Measurements from ENCODE around the gene ADM2.

Gene ADM2

GRCh38 chr22:50436841-50437341, 44.5 kb upstream of the ADM2 start:
- DNase-seq (ENCODE audit: extremely low read depth, low read depth): no peak
- TF ChIP-seq CTCF (IDR thresholded peaks at IDR 0.05; ENCODE audit: low read depth, low read length, missing control alignments): no peak
- no peak overlapping the region for H3K4me3 ChIP-seq (replicated peaks; ENCODE audit: low read depth, low read length)

DNA sequence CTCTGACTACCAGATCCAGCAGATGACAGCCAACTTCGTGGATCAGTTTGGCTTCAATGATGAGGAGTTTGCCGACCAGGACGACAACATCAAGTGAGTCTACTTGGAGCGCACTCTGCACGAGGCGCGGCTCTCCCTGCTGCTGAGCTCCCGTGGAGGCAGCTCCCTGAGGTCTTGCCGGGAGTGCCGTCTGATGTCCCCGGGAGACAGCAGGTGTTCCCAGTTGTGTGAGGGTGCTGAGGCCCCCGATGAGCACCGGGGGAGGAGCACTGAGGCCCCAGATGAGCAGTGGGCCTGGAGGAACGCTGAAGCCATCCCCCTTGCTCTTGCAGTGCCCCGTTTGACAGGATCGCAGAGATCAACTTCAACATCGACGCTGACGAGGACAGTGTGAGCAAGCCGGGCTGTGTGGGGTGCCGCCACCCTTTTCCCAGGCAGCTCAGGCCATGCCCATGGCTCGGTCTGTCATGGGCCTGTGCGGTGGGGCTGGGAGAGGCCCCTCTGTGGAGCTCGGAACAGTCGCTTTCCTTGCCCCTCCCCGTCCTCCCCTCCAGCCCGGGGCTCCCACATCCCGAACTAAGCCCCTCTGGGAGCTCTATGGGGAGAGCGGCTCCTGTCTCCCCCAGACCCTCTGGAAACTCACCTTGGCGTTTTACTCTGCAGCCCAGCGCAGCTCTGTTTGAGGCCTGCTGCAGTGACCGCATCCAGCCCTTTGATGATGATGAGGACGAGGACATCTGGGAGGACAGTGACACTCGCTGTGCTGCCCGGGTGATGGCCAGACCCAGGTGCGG, 43.6 kb upstream of the ADM2 start:
- no peak for TF ChIP-seq CTCF (IDR thresholded peaks at IDR 0.05; ENCODE audit: low read depth, low read length, missing control alignments)
- DNase-seq (ENCODE audit: extremely low read depth, low read depth): no peak

DNA sequence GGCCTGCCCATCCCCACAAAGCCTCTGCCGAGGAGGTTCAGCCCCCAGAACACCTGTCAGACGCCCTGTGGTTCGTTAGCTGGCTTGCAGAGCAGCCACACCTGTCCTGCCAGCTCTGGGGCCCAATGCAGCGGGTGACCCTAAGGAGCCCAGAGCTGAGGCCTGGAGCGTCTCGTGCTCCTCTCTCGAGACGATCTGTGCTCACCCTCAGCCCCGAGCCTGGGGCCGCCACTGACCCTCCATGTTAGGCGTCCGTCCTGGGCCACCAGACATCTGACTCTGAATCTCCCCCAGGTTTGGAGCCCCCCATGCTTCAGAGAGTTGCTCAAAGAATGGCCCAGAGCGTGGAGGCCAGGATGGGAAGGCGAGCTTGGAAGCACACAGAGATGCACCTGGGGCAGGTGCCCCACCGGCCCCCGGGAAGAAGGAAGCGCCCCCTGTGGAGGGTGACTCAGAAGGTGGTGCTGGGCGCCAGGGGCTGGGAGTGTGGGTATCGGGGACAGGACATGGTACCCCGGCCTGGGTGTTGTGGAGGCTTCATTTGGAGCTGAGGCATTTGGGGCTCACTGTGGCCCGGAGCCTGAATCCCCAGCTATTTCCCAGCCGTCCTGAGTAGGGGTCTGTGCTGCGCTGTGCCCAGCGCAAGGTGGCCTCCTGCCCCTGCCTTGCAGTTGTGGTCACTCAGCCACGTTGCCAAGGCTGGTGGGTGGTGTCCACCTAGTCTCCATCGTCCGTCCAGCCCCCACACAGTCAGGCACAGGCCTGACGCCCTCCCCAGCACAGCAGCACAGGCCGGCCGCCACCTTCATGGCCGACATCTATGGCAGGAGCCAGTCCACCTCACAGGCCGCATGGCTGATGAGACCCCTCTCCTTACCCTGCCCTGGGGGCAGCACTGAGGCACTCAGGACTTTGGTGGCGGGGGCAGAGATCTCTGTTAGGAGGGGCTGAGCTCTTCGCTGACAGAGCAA, 42.8 kb upstream of the ADM2 start:
- no peak overlapping the region for H3K4me3 ChIP-seq (replicated peaks; ENCODE audit: low read depth, low read length)
- no peak for DNase-seq (ENCODE audit: extremely low read depth, low read depth)
- no peak for TF ChIP-seq CTCF (IDR thresholded peaks at IDR 0.05; ENCODE audit: low read depth, low read length, missing control alignments)

More for the DNA sequence above, 43.6 kb upstream of the ADM2 start:
- no peak overlapping the region for H3K4me3 ChIP-seq (replicated peaks; ENCODE audit: low read depth, low read length)

DNA sequence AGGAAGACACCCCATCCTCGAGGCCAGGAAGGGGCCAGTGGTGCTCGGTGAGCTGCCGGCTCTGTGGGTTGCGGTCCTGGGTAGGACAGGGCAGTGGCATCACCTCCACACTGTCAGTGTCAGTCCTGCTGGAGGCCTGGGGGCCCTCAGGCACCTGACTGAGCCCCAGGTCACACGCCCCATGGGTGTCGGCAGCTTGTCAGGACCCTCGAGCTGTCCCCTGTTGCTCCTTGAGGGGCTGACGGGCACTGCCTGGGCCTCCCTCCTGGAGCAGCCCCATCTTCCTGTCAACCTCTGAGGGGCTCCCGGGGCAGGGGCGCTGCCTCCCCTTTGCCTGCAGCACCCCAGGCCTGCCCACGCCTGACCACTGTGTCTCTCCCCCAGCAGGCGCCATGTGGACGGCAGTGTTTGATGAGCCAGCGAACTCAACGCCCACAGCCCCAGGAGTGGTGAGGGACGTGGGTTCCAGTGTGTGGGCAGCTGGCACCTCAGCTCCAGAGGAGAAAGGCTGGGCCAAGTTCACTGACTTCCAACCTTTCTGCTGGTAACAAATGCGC, 42.0 kb upstream of the ADM2 start:
- TF ChIP-seq CTCF (IDR thresholded peaks at IDR 0.05; ENCODE audit: low read depth, low read length, missing control alignments): no peak
- DNase-seq (ENCODE audit: extremely low read depth, low read depth): no peak
- no peak overlapping the region for H3K4me3 ChIP-seq (replicated peaks; ENCODE audit: low read depth, low read length)

DNA sequence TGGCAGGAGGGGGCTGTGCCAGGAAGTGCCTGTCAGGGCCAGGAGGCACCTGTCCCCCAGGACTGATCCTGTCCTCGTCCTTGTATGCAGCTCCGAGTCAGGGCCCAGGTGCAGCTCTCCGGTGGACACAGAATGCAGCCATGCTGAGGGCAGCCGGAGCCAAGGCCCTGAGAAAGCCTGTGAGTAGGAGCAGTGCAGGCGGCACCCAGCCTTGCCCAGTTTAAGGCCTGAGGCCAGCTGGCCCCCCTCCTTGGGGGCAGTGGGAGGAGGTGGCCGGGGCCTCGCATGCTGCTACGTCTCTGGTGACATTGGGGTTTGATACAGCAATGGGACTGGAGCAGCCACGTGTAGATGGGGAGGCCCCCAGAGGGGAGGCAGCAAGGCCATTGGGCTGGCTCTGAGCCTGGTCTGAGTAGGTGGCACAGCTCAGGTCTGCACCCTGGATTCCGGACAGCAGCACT, 41.4 kb upstream of the ADM2 start:
- DNase-seq (ENCODE audit: extremely low read depth, low read depth): no peak
- no peak for TF ChIP-seq CTCF (IDR thresholded peaks at IDR 0.05; ENCODE audit: low read depth, low read length, missing control alignments)
- H3K4me3 ChIP-seq (replicated peaks; ENCODE audit: low read depth, low read length): no peak overlapping the region

- DNase-seq (ENCODE audit: extremely low read depth, low read depth): no peak
Measured at GRCh38 chr22:50440544-50441249, 40.6 kb upstream of the ADM2 start.

More at GRCh38 chr22:50440544-50441249, 40.6 kb upstream of the ADM2 start:
- no peak for TF ChIP-seq CTCF (IDR thresholded peaks at IDR 0.05; ENCODE audit: low read depth, low read length, missing control alignments)
- no peak overlapping the region for H3K4me3 ChIP-seq (replicated peaks; ENCODE audit: low read depth, low read length)
